Transverse colon (tissue), 4 donors: Measurements from ENCODE around the gene WASF2. TPM values are rescaled to one million over a fixed set of nuclear protein-coding genes. Genes with fewer than 3 reads are reported as not detected.

ENCODE experiments used
- DNase-seq: peaks from one replicate; pipeline ENCODE4 v3.0.0-alpha.2; 2019
- H3K27ac ChIP-seq, 4 donors: fragments of 200-600 bp; sonication (generic); 2 replicates each; pipeline ENCODE4 v1.5.1; 2016 to 2018; ENCODE audit warnings: inconsistent platforms in 4 of 4
- H3K27me3 ChIP-seq: fragments of 200-600 bp; sonication (generic); 2 replicates; pipeline ENCODE4 v1.5.1; 2017; ENCODE audit warnings: inconsistent platforms
- H3K36me3 ChIP-seq, 4 donors: fragments of 200-600 bp; sonication (generic); 2 replicates each; pipeline ENCODE4 v1.5.1; 2017 to 2019; ENCODE audit warnings: inconsistent platforms in 4 of 4
- H3K4me1 ChIP-seq, 4 donors: fragments of 200-600 bp; sonication (generic); 2 replicates each; pipeline ENCODE4 v1.5.1; 2017 to 2020; ENCODE audit warnings: inconsistent platforms in 4 of 4
- H3K4me3 ChIP-seq, 4 donors: fragments of 200-600 bp; sonication (generic); 1 replicate in 1 of 4; 2 replicates in 3 of 4; pipeline versions ENCODE4 v1.5.1 to v1.6.1; 2017 to 2019; ENCODE audit warnings: inconsistent platforms in 4 of 4
- H3K9me3 ChIP-seq, 2 donors: fragments of 200-600 bp; sonication (generic); 2 replicates each; pipeline ENCODE4 v1.5.1; 2017 to 2019; ENCODE audit warnings: inconsistent platforms in 2 of 2
- EP300 ChIP-seq: sonication (generic); formaldehyde crosslinking; IDR thresholded peaks from one replicate; pipeline ENCODE4 v1.6.1; 2017; ENCODE audit warnings: antibody characterized with exemption, low read depth
- POLR2A ChIP-seq: fragments of 450-650 bp; IDR thresholded peaks from one replicate; pipeline ENCODE4 v1.6.1; 2016; ENCODE audit warnings: antibody characterized with exemption, mild to moderate bottlenecking, moderate library complexity
- POLR2AphosphoS5 ChIP-seq, 3 donors: sonication (generic); formaldehyde crosslinking; IDR thresholded peaks; one replicate each; pipeline ENCODE4 v1.6.1; 2016; ENCODE audit warnings: antibody characterized with exemption in 3 of 3
- WGBS, 2 donors: methylation state at CpG; one replicate each; pipeline ENCODE4 v1.1.5; 2018; ENCODE audit warnings: low coverage in 1 of 2; 5-methylcytosine and 5-hydroxymethylcytosine counted together
- in situ Hi-C, 4 donors: fragments of 200-750 bp; cut with MboI; loops; one replicate each; pipeline versions ENCODE4 v1.15.0 to v1.15.1; 2017; ENCODE audit warnings: low sequenced_read_pairs in 3 of 4, low pct_ligation_motif_present in 1 of 4, low pct_unique_long_range_greater_than_20kb in 1 of 4
- intact Hi-C: fragments of 100-400 bp; cut with DNase I; formaldehyde crosslinking; loops from one replicate; pipeline ENCODE4 v1.15.1; 2023; ENCODE audit warnings: low total_unique reads
- total RNA-seq, 4 donors: library from RNA; depleted of rRNA; stranded (reverse); fragments of >200 nt; gene quantifications; one replicate each; pipeline ENCODE4 v1.1.0, GENCODE V29; 2016
- TF ChIP-seq, protein P1 (sequence below), 5 experiments: fragments of 200-600 bp in 3 of 5; fragments of 450-650 bp in 2 of 5; sonication (generic) in 3 of 5; IDR thresholded peaks; 1 replicate in 2 of 5; 2 replicates in 3 of 5; pipeline ENCODE4 v1.5.1; 2016 to 2017; ENCODE audit warnings: antibody characterized with exemption in 5 of 5, inconsistent platforms in 3 of 5, mild to moderate bottlenecking in 2 of 5, moderate library complexity in 1 of 5

The WASF2 gene
- total RNA-seq, 4 donors from 2014 or later, result 34.6 to 114 (median 60.9) TPM

DNA sequence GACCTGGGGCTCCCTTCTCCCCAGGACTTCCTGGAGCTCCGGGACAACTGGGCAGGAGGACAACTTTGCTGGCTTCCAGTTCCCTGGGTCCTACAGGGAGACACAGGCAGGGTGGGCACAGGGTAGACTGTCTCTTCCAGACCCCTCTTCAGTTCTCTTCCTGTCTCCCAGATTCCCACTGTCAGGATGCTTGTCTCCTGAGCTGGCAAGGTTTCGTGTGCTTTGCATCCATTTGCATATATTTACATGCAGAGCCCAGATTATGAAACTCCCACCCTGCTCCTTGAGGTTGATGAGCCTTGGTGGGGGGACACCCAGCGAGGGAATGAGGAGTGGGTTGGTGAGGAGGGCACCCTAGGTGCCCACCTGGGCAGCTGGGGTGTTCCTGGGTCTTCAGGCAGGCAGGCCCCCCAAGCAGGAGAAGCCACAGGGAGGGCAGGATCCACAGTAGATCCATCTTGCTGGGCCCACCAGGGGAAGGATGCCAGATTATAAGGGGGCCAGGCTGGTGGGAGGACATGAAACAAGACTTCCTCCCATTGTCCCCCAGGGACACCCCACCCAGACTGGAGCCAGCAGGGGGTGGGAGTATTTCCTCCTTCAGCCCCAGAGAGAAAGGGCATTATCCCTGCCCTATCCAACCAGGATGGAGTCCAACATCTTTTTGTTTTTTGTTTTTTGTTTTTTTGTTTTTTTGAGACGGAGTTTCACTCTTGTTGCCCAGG lies 115.4 kb downstream of the WASF2 start, which contains the start of gene FCN3:
TSS of gene FCN3 (minus strand) at position 463 of the 725 bp plus-strand sequence. CDS start at position 457, 6 bp downstream.
- Histone ChIP-seq H3K27me3 (no peaks in the 10 kb centered on the region), H3K4me1 (no peaks in the 10 kb centered on the region), H3K27ac (no peak within 1 kb of the TSS), H3K9me3 (no peaks in the 10 kb centered on the region), H3K36me3 (no peaks in the 10 kb centered on the region), H3K4me3 (no peak within 1 kb of the TSS)
- in situ Hi-C loops (no loop called here), intact Hi-C loops (no loop called here)
- whole genome bisulfite sequencing, 2 donors, result 76 to 86% methylated on average over 2 to 4 of the region's 4 CpGs
- no peak for DNase-seq
- TF ChIP-seq, protein P1, sequence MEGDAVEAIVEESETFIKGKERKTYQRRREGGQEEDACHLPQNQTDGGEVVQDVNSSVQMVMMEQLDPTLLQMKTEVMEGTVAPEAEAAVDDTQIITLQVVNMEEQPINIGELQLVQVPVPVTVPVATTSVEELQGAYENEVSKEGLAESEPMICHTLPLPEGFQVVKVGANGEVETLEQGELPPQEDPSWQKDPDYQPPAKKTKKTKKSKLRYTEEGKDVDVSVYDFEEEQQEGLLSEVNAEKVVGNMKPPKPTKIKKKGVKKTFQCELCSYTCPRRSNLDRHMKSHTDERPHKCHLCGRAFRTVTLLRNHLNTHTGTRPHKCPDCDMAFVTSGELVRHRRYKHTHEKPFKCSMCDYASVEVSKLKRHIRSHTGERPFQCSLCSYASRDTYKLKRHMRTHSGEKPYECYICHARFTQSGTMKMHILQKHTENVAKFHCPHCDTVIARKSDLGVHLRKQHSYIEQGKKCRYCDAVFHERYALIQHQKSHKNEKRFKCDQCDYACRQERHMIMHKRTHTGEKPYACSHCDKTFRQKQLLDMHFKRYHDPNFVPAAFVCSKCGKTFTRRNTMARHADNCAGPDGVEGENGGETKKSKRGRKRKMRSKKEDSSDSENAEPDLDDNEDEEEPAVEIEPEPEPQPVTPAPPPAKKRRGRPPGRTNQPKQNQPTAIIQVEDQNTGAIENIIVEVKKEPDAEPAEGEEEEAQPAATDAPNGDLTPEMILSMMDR (IDR thresholded peaks at IDR 0.05), result no peak
- TF ChIP-seq POLR2AphosphoS5 (IDR thresholded peaks at IDR 0.05) (no peak), EP300 (no peak)

DNA sequence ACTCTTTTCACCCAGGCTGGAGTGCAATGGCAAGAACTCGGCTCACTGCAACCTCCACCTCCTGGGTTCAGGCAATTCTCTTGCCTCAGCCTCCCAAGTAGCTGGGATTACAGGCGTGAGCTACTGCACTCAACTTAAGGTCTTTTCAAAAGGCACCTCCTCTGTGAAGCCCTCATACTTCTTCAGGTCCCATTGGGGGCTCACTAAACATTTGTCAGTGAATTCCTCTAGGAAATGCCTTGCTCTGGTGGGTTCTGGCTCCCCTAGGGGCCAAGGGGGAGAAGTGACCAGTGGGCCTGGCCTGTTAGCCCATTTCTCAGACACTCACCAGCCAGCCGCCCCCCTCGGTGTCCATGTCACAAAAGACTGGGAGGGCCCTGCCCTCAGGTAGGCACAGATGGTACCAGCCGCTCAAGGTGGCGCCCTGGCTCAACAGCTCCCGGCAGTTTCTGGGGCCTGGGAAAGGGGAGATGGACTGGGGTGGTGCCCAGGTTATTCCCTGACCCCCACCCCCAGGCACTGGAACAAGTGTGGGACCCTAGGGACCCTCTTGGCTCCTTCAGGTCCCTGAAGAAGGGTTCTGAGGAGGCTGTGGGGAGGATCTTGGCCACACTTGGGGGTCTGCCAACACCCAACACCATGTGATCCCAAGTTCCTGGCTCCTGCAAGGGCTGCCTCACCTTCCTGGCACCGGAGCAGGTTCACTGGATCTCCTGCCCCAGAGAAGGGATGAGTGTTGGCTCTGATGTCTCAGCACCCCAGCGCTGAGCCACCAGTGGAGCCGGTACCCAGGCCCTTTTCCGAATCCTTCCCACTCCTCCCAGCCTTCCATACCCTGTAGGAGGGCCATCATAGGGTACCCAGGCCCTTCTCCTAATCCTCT lies 116.9 kb downstream of the WASF2 start:
- TF ChIP-seq, protein P1 (IDR thresholded peaks at IDR 0.05), result no peak
- no peak for TF ChIP-seq EP300
- no peak for TF ChIP-seq POLR2A
- TF ChIP-seq POLR2AphosphoS5 (IDR thresholded peaks at IDR 0.05), result no peak
- H3K4me1 ChIP-seq, result peaks cover 0 to 6% (median 0%) of the 10 kb centered on the region in 4 donors
- no peak overlapping the region for H3K4me3 ChIP-seq
- in situ Hi-C loops (no loop called here), intact Hi-C loops (no loop called here)
- no peaks in the 10 kb centered on the region for H3K36me3 ChIP-seq
- H3K27me3 ChIP-seq, result no peaks in the 10 kb centered on the region
- no peak for DNase-seq
- 89% methylated on average over 9 of the region's 11 CpGs; no CpG with 5 or more reads in 1 of the 2 donors for WGBS, 2 donors
- no peak overlapping the region for H3K27ac ChIP-seq
- H3K9me3 ChIP-seq, result no peaks in the 10 kb centered on the region

DNA sequence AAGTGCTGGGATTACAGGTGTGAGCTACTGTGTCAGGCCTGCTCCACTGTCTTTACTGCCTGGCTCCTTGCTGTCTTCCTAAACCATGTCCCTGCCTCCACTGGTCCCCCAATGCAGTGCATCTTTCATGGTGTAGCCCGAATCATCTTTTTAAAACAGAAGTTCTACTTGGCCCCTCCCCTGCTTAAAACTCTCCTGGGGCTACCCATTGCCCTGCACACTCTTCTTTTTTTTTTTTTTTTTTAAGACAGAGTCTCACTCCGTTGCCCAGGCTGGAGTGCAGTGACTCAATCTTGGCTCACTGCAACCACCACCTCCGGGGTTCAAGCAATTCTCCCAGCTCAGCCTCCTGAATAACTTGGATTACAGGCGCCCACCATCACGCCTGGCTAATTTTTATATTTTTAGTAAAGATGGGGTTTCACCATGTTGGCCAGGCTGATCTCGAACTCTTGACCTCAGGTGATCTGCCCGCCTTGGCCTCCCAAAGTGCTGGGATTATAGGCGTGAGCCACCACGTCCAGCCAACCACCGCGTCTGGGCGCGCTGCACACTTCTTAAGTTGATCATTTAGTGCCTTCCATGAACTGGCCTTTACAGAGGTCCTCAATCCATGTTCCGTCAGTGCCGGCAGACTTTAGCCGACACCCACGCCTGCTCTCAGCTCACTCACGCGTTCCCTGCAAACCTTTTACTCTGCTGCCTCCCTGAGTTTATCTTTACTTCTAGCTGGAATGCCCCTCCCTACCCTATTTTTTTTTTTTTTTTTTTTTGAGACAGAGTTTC lies 117.8 kb downstream of the WASF2 start:
- TF ChIP-seq, protein P1 (IDR thresholded peaks at IDR 0.05), result no peak
- TF ChIP-seq POLR2AphosphoS5 (IDR thresholded peaks at IDR 0.05), result no peak
- no peak for TF ChIP-seq POLR2A
- 87 to 90% methylated on average over 10 to 19 of the region's 19 CpGs for WGBS, 2 donors
- H3K4me3 ChIP-seq, result no peak overlapping the region
- H3K9me3 ChIP-seq, result no peaks in the 10 kb centered on the region
- intact Hi-C loops (no loop called here), in situ Hi-C loops (no loop called here)
- H3K36me3 ChIP-seq, result no peaks in the 10 kb centered on the region
- DNase-seq, result no peak
- no peak overlapping the region for H3K27ac ChIP-seq
- H3K27me3 ChIP-seq, result no peaks in the 10 kb centered on the region
- H3K4me1 ChIP-seq, result peaks cover 4 to 14% (median 5%) of the 10 kb centered on the region in 4 donors
